ENCODE data around the gene TRIM7.
"Not testable (repeated sequence)": the region's sequence is repeated elsewhere in the genome, so short reads cannot be mapped to it uniquely, and the experiment has no call there.

Gene TRIM7

GRCh38 chr5:181146927-181147636 is 57.9 kb downstream of the TRIM7 start, which contains the start of gene OR2V2:
Gene OR2V2, plus strand, starts transcription at chr5:181147586. Its CDS starts 7,357 bp downstream, at chr5:181154943.
- DNase-seq = not testable (repeated sequence)

- no peak for DNase-seq
These were observed 59.9 kb downstream of the TRIM7 start for GRCh38 chr5:181145133-181145532.

Data from NCI-H510A treated with DMSO at 0.1 percent for 48 hours (cell line).